HG03457 (cell line): ENCODE measurements around the gene GALNT14.

Experiments used
- ATAC-seq: cut with Tn5 transposase; IDR thresholded peaks from one replicate; pipeline ENCODE4 v1.9.1; 2021; ENCODE audit warnings: moderate number of reproducible peaks; ENCODE audit not compliant: unreplicated experiment

The GALNT14 gene

DNA sequence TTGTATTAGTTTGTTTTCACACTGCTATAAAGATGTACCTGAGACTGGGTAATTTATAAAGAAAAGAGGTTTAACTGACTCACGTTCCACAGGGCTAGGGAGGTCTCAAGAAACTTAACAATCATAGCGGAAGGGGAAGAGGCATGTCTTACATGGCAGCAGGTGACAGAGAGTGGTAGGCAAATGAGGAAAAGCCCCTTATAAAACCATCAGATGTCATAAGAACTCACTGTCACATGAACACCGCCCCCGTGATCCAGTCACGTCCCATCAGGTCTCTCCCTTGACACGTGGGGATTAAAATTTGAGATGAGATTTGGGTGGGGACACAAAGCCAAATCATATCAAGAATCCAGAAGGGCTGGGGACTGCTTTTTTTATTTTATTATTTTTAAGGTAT, 120.0 kb downstream of the GALNT14 start:
- ATAC-seq: no peak

- ATAC-seq: no peak
Measured at GRCh38 chr2:31016648-31017047, 121.6 kb downstream of the GALNT14 start.

DNA sequence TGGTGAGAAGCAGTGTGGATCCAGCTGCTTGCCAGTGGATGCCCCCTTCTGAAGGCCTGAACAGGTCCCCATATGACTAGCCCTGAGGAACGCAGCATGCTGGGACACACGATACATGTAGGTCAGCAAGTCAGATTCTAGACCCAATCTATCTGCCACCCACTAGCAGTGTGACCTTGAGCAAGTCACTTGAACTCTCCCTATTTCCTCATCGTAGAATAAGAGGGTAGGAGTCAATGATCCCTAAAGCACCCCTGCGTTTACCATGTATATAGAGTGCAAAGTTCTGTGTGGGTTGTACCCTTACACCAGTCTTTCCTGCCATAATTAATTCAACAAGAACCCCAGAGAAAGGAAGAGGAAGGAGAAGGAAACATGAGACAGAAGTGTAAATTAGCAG, 123.7 kb downstream of the GALNT14 start:
- no peak for ATAC-seq

DNA sequence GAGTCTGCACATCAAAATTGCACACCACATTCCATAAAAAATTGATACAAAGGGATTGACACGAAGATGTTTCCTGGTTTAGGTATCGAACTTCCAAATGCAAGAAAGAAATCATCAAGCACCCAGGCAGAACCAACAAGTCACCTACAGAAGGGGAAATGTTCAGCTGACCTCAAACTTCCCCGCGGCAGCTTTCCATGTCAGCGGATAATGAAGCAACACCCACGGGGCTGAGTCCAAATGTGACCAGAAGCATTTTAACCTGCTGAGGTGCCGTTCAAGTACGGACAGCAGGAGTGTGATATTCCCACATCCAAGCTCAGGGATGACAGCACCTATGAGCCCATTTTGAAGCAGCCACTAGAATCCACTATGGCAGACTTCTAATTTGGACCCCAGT, 124.9 kb downstream of the GALNT14 start:
- ATAC-seq: no peak

DNA sequence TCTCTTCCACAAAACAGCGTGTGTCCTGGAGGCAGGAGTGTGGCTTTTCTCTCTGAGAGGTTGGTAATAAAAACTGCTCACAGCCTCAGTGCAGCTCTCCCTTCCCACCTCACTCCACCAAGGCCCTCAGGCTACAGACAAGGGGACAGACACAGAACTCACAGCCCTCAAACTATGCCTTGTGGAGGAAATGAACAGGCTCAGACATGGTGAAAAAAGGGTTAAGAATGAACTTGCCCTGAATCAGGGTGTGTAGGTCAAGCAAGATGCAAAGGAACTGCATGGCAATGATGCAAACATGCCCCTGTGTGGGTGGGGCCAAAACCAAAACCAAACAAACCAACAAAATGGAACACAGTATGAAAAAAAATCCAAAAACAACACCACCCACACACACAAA, 125.8 kb downstream of the GALNT14 start:
- ATAC-seq: no peak

GRCh38 chr2:31011587-31011986, 126.7 kb downstream of the GALNT14 start:
- ATAC-seq: no peak

DNA sequence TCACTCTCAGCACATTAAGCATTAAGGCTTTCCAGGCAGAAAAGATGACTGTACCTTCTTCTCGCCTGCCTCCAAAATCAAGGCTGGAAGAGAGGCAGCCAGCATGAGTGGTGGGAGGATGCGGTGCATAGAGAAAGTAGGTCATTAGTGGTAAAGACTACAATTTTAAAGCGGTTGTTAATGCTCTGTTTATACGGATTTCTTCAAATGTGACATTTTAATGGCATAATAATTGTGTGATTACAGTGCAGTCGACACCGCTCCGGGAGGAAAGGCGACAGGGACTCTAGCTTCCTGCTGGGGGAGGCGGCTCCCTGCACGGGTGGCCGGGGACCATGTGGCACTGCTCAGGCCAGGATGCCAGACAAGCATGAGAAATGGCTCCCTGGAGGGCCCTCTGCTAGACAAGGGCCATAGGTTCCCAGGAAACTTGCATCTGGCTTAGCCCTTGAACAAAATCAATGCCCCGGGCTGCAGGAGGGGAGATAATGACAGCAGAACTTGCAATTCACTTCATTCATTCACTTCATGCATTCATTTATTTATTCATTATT, 129.6 kb downstream of the GALNT14 start:
- ATAC-seq: no peak

DNA sequence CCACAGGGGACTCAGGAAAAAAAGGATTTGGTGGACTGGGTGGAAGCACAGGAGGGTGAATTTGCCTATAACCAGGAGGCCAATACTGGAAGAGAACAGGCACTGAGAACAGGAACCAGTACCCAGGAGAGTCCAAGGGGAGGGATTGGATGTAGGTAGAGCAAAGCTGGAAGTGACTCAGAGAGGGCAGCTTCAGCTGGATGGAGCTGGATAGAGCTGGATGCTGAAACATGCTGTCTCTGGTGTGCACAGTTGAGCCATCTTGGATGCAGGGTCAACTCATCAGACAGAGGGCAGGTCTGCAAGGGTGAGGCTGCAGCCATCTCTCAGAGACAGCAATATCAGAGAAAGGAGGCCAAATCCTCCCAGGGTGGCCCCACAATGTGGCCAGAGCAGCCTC, 134.0 kb downstream of the GALNT14 start:
- no peak for ATAC-seq

- no peak for ATAC-seq
Measured at GRCh38 chr2:31003749-31004148, 134.5 kb downstream of the GALNT14 start.

DNA sequence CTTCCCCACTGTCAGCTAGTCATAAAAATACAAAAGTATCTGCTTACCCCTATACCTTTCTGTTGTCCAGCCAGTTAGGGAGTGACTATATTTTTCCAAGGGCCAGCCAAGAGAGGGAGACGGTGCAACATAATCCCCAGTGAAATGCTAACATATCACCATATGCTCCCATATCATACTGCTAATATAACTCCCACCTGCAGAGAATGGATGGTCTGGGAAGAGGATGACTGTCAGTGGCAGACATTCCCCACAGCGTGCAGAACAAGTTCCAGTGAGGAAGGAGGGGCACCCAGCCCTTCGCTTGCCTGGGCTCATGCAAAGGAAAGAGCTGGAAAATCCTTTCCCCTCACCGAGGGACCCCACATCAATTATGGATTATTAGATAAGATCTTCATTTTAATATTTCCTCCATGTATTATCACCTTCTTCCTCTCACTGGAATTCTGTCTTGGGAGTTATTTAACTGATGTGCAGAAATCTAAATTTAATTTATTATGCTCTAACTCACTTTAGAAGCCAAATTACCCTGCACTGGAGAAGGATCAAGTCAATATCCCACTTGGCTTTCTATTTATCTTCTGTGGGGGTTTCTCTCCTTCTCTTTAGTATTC, 135.6 kb downstream of the GALNT14 start:
- ATAC-seq: no peak

DNA sequence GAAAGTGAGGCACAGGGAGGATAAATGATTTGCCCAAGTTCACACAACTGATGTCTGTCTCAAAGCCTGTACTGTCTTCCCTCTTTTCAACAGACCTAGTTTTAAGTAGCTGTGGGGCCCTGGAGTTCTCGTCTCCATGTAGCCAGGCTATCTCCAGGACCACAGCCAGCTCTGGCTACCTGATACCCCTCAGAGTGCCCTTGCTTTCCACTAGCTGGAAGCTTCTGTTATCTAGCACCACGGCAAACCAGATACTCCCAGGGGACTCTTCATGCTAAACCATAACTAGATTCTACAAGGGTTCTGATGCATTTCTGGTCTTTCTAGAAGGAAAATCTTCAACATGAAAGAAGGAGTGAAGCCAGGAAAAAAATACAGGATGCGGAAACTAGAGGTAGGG, 137.3 kb downstream of the GALNT14 start:
- no peak for ATAC-seq

DNA sequence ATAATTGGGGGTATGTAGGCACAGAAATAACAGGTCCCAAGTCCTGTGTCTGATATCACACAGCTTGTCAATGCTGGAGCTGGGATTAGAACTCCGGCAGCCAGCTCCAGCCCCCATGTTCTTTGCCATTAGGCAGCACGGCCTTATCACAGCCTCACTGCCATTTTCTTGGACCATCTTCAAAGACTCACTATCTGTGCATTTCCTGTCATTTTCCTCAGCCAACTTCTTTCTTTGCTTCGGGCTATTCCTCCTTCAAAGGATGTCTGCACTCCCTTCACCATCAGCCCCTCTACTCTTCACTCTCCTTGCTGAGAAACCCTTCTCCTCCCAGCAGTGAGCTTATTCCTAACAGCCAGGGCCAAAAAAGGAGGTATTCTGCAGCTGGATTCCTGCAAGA, 139.6 kb downstream of the GALNT14 start:
- no peak for ATAC-seq

DNA sequence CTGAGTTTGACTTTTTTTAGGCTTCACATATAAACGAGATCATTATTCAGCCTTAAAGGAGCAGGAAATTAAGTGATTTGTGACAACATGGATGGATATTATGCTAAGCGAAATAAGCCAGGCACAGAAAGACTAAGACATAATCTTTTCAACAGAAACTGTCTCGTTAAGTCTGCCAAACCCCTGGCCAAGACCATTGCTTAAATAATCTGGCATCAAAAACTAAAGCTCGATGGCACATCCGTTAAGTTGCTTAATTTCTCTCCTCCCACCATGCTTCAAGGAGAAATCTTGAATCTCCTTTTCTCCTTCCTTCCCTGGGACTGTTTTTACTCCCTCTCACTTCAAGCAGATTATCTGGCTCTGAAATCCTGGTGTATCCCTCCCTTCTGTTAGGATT, 140.3 kb downstream of the GALNT14 start:
- no peak for ATAC-seq

GRCh38 chr2:30994227-30995056, 143.8 kb downstream of the GALNT14 start:
- no peak for ATAC-seq

- ATAC-seq: no peak
Measured at GRCh38 chr2:30992781-30993180, 145.5 kb downstream of the GALNT14 start.

DNA sequence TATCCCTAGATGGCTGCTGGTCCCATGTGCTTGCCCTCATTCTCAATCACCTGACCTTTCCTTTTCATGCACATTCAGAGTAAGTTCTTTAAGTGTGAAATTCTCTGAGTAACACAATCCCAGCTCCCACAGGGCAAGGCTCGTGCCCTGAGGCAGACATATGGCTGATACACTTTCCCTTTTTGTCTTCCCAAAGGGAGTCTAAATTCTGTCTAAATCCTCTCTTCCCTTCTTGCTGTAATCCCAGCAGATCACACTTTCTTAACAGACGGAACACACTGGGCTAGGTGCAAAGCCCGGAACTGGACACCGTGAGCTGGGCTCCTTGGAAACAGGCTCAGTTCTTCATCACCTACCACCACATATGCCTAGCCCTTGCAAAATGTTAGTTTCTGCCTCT, 147.6 kb downstream of the GALNT14 start:
- ATAC-seq: no peak

DNA sequence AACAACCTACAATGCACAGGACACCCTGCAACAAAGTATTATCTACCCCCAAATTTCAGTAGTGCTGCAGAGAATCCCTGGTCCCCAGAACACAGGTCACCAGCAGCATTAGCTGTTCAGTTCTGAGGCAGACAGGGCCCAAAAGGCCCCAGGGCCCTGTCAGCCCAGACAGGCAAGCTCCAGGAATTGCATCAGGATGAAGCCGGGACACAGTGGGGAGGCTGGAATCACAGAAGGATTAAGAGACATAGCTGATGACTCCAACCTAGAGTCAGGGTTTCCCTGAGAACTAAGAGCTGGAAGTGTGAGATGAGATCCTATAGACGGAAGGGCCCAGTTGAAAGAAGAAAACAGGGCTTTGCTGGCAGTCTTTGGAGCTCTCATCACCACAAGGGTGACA, 148.1 kb downstream of the GALNT14 start:
- no peak for ATAC-seq

GRCh38 chr2:30989746-30990145, 148.5 kb downstream of the GALNT14 start:
- ATAC-seq: no peak

GRCh38 chr2:30987566-30987965, 150.7 kb downstream of the GALNT14 start:
- ATAC-seq: no peak

DNA sequence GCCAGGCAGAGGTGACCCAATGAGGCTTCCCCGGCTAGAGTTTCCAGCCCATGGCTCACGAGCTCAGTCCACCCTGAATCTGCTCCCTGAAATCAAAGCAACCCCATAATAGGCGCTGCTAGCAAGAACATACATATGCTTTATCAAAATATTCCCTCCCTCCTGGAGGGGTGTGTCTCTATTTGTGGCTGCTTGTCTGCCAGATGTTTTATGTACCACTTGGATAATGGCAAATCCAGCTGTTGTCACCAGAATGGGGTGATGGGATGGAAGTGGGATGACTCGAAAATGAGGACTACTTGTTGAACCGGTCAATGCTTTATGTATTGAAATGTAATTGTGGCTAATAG, 152.0 kb downstream of the GALNT14 start:
- ATAC-seq: no peak

- ATAC-seq: no peak
Measured at GRCh38 chr2:30985493-30986230, 152.6 kb downstream of the GALNT14 start.

- ATAC-seq: no peak
Measured at GRCh38 chr2:30984148-30984547, 154.1 kb downstream of the GALNT14 start.
